Gastroesophageal sphincter (tissue), 4 donors: ENCODE results near the gene ATXN2. TPM values are rescaled to one million over a fixed set of nuclear protein-coding genes. Genes with fewer than 3 reads are reported as not detected.

Experiments used
- ATAC-seq: fragments of 150-250 bp; one replicate; pipeline ENCODE4 v1.9.1; 2016; ENCODE audit warnings: mild to moderate bottlenecking, moderate library complexity
- H3K27ac ChIP-seq, 4 donors: fragments of 200-600 bp; sonication (generic) in 3 of 4; 1 replicate in 3 of 4; 2 replicates in 1 of 4; pipeline ENCODE4 v1.5.1; 2016 to 2019
- H3K27me3 ChIP-seq: fragments of 200-600 bp; sonication (generic); one replicate; pipeline ENCODE4 v1.5.1; 2019
- H3K36me3 ChIP-seq, 2 donors: fragments of 200-600 bp; sonication (generic); one replicate each; pipeline ENCODE4 v1.5.1; 2019; ENCODE audit warnings: control low read depth in 1 of 2
- H3K4me1 ChIP-seq, 3 donors: fragments of 200-600 bp; sonication (generic); 1 replicate in 2 of 3; 2 replicates in 1 of 3; pipeline ENCODE4 v1.5.1; 2016 to 2019; ENCODE audit warnings: control low read depth in 2 of 3
- H3K4me3 ChIP-seq, 2 donors: fragments of 200-600 bp; sonication (generic); one replicate each; pipeline ENCODE4 v1.5.1; 2019; ENCODE audit warnings: mild to moderate bottlenecking in 1 of 2, moderate library complexity in 1 of 2
- H3K9me3 ChIP-seq, 3 donors: fragments of 200-600 bp; sonication (generic); one replicate each; pipeline ENCODE4 v1.5.1; 2017 to 2019; ENCODE audit warnings: control low read depth in 2 of 3
- EP300 ChIP-seq: sonication (generic); formaldehyde crosslinking; IDR thresholded peaks from one replicate; pipeline ENCODE4 v1.6.1; 2017; ENCODE audit warnings: antibody characterized with exemption, mild to moderate bottlenecking
- POLR2A ChIP-seq, 2 donors: fragments of 450-650 bp; IDR thresholded peaks; one replicate each; pipeline ENCODE4 v1.6.1; 2017; ENCODE audit warnings: antibody characterized with exemption in 2 of 2, mild to moderate bottlenecking in 2 of 2, moderate library complexity in 1 of 2
- POLR2AphosphoS5 ChIP-seq: sonication (generic); formaldehyde crosslinking; IDR thresholded peaks from one replicate; pipeline ENCODE4 v1.6.1; 2017; ENCODE audit warnings: antibody characterized with exemption
- WGBS, 2 donors: methylation state at CpG; one replicate each; pipeline ENCODE4 v1.1.5; 2018; ENCODE audit warnings: low coverage in 1 of 2; 5-methylcytosine and 5-hydroxymethylcytosine counted together
- total RNA-seq, 4 donors: library from RNA; depleted of rRNA; stranded (reverse); fragments of >200 nt; gene quantifications; one replicate each; pipeline ENCODE4 v1.1.0, GENCODE V29; 2016
- TF ChIP-seq, protein P1 (sequence below), 4 experiments: fragments of 200-600 bp in 2 of 4; fragments of 450-650 bp in 2 of 4; sonication (generic) in 1 of 4; IDR thresholded peaks; one replicate each; pipeline ENCODE4 v1.5.1; 2017 to 2019; ENCODE audit warnings: antibody characterized with exemption in 4 of 4, mild to moderate bottlenecking in 2 of 4, moderate library complexity in 2 of 4

The ATXN2 gene
- total RNA-seq, 4 donors from 2014 or later: 40.9 to 93.4 (median 50.1) TPM

DNA sequence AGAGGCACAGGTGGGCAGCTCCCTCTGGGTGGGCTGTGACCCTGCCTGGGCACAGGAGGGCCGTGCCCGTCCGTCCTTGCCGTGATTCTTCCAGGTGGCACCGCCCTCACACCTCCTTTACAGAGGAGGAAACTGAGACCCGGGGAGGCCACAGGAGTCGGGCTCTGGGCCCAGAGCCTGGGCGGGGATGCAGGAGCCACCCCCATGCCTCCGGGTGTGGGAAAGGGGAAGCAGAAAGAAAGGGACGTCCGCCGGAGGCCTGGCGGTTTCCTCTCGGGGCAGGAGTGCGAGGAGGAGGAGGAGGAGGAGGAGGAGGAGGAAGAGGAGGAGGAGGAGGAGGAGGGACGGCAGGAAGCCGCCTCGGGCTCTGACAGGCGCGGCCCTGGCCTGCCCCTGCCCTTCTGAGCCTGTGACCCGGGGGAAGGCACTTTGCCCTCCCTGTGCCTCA lies 170.4 kb downstream of the ATXN2 start:
- H3K4me1 ChIP-seq: peaks cover 0 to 89% (median 27%) of the 10 kb centered on the region in 3 donors
- WGBS, 2 donors: 50% methylated on average over 2 of the region's 21 CpGs; no CpG with 5 or more reads in 1 of the 2 donors
- no peaks in the 10 kb centered on the region for H3K9me3 ChIP-seq
- no peak overlapping the region for H3K4me3 ChIP-seq
- H3K36me3 ChIP-seq: no peaks in the 10 kb centered on the region
- TF ChIP-seq, protein P1, sequence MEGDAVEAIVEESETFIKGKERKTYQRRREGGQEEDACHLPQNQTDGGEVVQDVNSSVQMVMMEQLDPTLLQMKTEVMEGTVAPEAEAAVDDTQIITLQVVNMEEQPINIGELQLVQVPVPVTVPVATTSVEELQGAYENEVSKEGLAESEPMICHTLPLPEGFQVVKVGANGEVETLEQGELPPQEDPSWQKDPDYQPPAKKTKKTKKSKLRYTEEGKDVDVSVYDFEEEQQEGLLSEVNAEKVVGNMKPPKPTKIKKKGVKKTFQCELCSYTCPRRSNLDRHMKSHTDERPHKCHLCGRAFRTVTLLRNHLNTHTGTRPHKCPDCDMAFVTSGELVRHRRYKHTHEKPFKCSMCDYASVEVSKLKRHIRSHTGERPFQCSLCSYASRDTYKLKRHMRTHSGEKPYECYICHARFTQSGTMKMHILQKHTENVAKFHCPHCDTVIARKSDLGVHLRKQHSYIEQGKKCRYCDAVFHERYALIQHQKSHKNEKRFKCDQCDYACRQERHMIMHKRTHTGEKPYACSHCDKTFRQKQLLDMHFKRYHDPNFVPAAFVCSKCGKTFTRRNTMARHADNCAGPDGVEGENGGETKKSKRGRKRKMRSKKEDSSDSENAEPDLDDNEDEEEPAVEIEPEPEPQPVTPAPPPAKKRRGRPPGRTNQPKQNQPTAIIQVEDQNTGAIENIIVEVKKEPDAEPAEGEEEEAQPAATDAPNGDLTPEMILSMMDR (IDR thresholded peaks at IDR 0.05): no peak
- no peak for TF ChIP-seq EP300
- no peak for TF ChIP-seq POLR2A (IDR thresholded peaks at IDR 0.05)
- TF ChIP-seq POLR2AphosphoS5: no peak
- H3K27me3 ChIP-seq: no peaks in the 10 kb centered on the region
- no peak for ATAC-seq
- H3K27ac ChIP-seq: peak overlapping the region in 3 of 4 donors; percentile 23 to 73 (median 63)

DNA sequence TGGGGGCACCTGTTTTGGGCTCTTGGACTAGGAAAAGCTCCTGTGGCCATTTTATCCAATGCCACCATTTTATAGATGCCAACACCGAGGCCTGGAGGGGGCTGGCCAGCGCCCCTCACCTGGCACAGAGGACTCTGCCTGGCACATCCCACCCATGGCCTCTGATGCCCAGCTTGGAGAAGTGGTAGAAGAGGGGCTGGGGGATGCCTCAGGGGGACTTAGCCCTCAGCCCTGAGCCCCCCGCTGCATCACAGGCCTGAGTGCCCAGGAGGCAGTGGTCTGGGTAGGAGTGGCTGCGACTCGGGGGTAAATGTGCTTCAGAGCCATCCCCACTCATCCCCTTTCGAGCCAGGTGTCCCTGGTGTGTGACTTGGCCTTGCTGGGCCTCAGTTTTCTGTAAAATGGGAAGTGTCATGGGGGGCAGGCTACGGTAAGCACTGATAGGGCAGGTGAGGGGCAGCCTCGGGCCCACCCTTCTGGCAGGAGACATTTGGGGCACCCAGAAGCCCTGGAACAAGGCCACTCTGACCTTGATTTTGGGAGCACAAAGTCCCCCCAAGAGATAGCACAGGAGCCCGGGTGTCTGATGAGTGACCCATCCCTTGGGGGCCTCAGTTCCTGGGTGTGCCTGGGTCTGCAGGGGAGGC lies 170.9 kb downstream of the ATXN2 start:
- no peaks in the 10 kb centered on the region for H3K27me3 ChIP-seq
- TF ChIP-seq, protein P1 (IDR thresholded peaks at IDR 0.05): no peak
- TF ChIP-seq EP300: no peak
- no peak for TF ChIP-seq POLR2A (IDR thresholded peaks at IDR 0.05)
- TF ChIP-seq POLR2AphosphoS5: no peak
- H3K4me3 ChIP-seq: no peak overlapping the region
- 80% methylated on average over 1 of the region's 9 CpGs; no CpG with 5 or more reads in 1 of the 2 donors for WGBS, 2 donors
- peaks cover 0 to 86% (median 26%) of the 10 kb centered on the region in 3 donors for H3K4me1 ChIP-seq
- peak overlapping the region in 3 of 4 donors; percentile 23 to 73 (median 31) for H3K27ac ChIP-seq
- ATAC-seq: no peak
- H3K9me3 ChIP-seq: no peaks in the 10 kb centered on the region
- H3K36me3 ChIP-seq: no peaks in the 10 kb centered on the region

DNA sequence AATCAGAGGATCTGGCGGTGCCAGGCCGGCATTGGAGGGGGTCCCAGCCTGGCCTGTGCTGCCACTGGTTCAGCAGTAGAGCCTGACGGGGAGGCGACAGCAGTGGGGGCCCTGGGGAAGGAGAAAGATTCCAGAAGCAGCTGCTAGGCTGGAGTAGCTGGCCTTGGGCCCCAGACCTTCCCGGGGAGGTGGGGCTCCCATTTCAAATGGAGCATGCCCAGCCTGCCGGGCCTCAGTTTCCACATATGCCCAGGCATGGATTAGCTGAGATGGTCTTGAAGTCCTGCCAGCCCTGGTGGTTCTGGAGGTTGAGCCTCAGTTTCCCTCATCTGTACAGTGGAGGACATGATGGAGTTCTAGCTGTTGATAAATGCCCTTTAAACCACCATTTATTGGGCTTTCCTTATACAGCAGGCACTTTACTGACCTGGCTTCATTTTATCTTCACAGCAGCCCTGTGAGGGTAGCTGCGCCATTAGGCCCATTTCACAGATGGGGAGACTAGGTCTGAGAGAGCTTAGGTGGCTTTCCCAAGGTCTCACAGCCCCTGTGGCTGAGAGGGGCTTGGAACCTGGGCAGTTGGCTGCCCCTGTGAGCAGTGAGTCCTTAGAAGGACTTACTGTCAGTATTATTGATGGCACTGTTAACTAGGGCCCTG lies 171.6 kb downstream of the ATXN2 start:
- peaks cover 0 to 79% (median 24%) of the 10 kb centered on the region in 3 donors for H3K4me1 ChIP-seq
- ATAC-seq: no peak

DNA sequence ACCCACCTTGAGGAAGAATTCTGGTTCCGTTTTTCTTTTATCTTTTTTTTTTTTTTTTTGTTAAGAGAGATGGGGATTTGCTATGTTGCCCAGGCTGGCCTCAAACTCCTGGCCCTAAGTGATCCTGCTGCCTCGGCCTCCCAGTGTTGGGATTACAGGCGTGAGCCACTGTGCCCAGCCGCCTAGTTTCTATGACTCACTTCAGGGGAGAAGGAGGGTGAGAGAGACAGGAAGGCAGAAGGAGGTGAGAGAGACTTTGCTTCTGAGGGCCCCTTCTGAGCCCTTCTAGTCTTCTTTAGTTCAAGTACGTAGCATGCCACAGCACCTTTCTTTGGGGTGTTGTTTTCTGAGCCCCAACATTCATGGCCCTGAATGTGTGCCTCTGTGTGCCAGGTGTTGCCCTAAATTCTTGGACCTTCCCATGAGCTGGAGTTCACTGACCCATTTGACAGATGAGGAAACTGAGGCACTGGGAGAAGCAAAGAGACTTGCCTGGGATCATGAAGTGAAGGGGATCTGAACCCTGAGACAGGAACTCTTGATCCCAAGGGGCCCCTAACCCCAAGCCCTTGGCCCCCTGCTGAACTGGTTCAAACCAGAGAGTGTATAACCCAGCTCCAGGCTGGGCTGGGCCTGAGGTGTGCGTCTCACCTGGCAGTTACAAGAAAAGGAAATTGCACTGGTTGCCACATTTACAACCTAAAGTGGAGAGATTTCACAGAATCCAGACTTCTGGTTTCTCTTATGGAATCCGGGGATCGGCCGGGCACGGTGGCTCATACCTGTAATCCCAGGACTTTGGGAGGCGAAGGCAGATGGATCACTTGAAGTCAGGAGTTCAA lies 172.6 kb downstream of the ATXN2 start:
- TF ChIP-seq POLR2AphosphoS5 (no peak), POLR2A (IDR thresholded peaks at IDR 0.05) (no peak), EP300 (no peak)
- TF ChIP-seq, protein P1 (IDR thresholded peaks at IDR 0.05): no peak
- ATAC-seq: no peak
- H3K9me3 ChIP-seq: no peaks in the 10 kb centered on the region
- 82 to 93% methylated on average over 2 to 11 of the region's 11 CpGs for WGBS, 2 donors
- H3K27ac ChIP-seq: no peak overlapping the region
- peaks cover 0 to 69% (median 20%) of the 10 kb centered on the region in 3 donors for H3K4me1 ChIP-seq
- no peak overlapping the region for H3K4me3 ChIP-seq
- H3K36me3 ChIP-seq: peaks cover 0 to 5% of the 10 kb centered on the region in 2 donors
- no peaks in the 10 kb centered on the region for H3K27me3 ChIP-seq

More for the DNA sequence above, 171.6 kb downstream of the ATXN2 start:
- H3K27ac ChIP-seq: no peak overlapping the region
- no peaks in the 10 kb centered on the region for H3K36me3 ChIP-seq
- H3K27me3 ChIP-seq: no peaks in the 10 kb centered on the region
- TF ChIP-seq POLR2AphosphoS5: no peak
- TF ChIP-seq EP300: no peak
- TF ChIP-seq POLR2A (IDR thresholded peaks at IDR 0.05): no peak
- TF ChIP-seq, protein P1 (IDR thresholded peaks at IDR 0.05): no peak
- no peaks in the 10 kb centered on the region for H3K9me3 ChIP-seq
- no peak overlapping the region for H3K4me3 ChIP-seq
- WGBS, 2 donors: no CpG with 5 or more reads among the region's 7 CpGs
